Right hindlimb (tissue), 1 donor: ENCODE data around the gene GPR3.

Experiments used
- DNase-seq: peaks from one replicate; pipeline ENCODE4 v3.0.0-alpha.2; 2018

The GPR3 gene, protein sequence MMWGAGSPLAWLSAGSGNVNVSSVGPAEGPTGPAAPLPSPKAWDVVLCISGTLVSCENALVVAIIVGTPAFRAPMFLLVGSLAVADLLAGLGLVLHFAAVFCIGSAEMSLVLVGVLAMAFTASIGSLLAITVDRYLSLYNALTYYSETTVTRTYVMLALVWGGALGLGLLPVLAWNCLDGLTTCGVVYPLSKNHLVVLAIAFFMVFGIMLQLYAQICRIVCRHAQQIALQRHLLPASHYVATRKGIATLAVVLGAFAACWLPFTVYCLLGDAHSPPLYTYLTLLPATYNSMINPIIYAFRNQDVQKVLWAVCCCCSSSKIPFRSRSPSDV

DNA sequence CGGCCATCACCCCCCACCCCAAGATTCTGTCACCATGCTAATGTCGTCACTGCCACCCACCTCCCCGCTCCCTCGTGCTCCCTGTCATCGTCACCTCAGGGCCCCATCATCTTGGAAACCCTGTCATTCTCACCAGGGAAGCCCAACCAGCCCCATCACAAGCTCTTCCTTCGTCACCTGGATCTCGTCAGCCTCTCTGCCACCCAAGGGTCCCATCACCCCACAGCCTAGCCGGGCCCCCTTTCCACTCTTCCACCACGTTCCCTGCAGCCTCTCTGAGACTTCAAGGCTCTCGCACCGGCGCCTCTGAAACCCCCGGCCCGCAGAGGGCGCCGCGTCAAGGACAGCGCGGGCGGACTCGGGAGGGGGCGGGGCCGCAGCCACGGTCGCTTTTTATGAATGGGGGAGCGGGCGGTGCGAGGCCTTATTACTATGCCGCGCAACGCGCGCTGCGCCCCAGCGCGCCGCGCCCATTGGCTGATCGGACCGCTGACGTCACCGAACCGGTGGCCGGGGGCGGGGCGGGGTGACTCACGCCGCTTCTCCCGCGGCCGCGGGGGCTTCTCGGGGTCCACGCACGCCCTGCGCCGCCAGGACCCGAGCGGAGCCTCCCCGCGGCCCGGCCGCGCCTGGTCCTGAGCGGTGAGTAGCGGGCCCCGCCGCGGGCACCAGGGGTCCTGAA, at the start of gene GPR3:
TSS of gene GPR3 (plus strand) at position 527 of the 682 bp plus-strand sequence. CDS start 1,177 bp downstream, outside the sequence.
- DNase-seq: peak; percentile 93

DNA sequence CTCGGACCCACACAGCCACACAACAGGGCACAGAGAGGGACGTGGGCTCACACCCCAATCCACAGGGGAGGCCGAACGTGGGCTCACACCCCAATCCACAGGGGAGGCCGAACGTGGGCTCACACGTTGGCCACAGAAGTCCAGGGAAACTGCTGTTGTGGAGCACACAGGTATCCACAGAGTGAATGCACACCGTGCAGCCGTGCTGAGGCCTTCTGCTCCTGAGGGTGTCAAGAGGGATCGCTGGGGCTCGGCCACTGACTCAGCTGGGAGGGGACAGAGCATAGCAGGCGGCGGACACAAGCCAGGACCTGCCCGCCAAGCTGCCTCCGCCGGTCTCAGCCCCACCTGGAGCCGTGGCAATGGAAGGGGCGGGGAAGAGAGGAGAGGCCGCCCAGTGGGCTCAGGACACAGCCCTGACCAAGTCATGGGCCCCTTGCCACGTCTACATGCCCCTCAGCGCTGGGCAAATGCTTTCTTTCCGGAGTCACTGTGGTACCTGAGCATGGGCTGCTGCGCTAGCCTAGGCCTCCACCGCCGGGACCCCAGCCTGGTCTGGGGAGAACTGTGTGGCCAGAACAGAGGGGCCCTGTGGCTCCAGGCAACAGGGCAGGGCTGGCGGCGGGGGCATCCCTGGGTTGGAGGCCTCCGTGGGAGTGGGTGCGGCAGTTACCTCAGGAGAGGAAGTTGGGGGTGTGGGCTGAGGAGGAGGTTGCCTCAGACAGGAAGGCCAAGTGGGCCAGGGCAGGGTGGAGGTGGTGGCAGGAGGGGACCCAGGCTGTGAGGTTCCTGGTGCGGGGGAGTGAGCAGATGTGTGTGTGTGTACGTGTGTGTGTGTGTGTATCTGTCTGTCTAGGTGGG, 49.4 kb upstream of the GPR3 start:
- DNase-seq: no peak

DNA sequence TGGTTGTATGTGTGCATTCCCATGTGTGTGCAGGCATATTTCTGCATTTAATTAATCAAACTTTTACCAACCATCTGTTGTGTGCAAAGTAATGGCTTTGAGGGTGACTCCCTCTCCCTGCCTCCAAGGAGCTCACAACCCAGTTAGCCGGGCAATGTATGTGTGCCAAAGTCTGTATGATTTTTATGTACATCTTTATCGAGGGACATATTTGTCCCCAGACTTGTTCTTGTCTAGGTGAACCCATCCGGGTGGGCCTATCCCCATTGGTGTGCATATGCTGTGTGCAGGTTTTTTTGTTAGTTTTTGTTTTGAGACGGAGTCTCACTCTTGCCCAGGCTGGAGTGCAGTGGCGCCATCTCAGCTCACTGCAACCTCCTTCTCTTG, 48.8 kb upstream of the GPR3 start:
- DNase-seq: no peak

DNA sequence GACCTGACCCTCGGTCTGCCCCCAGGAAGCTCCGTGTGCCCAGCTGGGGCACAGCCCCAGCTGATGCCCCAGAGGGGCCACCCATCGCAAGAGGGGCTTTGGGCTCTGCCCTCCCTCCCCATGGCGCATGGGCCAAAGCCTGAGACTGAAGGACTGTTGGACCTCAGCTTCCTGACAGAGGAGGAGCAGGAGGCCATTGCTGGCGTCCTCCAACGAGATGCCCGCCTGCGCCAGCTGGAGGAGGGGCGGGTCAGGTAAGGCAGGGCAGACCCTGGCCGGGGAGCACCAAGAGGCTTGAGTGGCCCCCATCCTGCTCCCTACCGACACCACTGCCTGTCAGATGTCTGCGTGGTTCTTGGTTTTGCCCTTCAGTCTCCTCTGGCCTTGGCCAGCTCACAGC, 47.1 kb upstream of the GPR3 start:
- no peak for DNase-seq

DNA sequence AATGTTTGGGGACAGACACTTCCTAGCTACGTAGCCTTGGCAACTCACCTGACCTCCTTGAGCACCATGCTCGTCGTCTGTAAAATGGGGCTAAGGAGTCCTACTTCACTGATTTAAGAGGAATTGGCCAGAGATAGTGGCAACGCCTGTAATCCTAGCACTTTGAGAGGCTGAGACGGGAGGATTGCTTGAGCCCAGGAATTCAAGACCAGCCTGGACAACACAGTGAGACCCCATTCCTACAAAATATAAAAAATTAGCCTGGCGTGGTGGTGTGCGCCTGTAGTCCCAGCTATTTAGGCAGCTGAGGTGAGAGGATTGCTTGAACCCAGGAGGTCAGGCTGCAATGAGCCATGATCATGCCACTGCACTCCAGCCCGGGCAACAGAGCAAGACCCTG, 46.1 kb upstream of the GPR3 start:
- no peak for DNase-seq

DNA sequence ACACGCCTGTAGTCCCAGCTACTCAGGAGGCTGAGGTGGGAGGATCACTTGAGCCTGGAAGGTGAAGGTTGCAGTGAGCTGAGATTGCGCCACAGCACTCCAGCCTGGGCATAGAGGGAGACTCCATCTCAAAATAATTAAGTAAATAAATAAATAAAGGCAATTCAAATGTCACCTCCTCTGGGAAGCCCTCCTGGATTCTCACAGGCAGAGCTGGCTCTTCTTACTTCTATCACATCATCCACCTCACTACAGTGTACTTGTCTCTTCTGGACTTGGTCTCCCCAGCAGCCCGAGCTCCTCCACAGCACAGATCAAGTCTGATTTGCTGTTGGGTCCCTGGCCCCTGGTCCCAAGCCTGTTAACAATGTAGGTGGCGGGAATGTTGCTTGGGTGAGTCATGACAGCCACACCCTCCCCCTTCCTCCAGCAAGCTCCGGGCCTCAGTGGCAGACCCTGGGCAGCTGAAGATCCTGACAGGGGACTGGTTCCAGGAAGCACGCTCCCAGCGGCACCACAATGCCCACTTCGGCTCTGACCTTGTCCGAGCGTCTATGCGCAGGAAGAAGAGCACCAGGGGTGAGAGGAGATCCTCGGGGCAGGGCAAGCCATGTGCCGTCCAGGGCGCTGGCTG, 45.3 kb upstream of the GPR3 start:
- DNase-seq: no peak

DNA sequence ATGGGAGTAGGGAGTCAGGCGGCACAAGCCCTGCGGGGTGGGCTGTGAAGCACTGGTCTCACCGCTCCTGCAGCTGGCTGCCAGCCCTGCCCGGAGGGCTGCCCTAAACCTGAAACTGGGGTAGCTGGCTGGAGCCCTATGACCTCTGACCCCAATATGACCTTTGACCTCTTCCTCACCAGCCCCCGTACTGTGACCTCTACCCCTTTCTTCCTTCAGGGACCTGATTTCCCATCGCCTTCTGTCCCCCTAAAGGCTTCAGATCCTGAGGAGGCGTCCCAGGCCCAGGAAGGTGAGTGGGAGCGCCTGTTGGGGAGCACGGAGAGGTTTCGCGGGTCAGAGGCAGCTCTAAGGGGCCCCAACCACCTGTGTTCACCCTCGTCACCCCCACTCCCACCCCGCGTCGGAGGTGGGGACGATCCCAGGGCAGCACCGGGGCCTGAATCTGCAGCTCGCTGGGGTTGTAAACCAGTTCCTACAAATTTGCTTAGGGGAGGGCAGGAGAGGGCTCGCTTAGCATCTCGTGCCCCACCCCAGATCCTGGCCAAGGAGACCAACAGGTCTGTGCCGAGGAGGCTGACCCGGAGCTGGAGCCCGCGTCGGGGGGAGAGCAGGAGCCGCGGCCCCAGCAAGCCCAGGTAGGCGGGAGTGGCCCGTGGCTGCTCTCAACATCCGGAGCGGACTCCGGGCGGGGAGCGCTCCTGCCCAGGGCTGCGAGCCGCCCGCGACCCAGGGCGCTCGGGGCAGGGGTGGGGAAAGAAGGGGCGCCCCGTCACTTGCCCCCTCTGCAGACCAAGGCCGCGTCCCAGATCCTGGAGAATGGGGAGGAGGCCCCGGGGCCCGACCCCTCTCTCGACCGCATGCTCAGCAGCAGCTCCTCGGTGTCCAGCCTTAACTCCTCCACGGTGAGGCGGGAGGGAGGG, 43.3 kb upstream of the GPR3 start:
- no peak for DNase-seq

DNA sequence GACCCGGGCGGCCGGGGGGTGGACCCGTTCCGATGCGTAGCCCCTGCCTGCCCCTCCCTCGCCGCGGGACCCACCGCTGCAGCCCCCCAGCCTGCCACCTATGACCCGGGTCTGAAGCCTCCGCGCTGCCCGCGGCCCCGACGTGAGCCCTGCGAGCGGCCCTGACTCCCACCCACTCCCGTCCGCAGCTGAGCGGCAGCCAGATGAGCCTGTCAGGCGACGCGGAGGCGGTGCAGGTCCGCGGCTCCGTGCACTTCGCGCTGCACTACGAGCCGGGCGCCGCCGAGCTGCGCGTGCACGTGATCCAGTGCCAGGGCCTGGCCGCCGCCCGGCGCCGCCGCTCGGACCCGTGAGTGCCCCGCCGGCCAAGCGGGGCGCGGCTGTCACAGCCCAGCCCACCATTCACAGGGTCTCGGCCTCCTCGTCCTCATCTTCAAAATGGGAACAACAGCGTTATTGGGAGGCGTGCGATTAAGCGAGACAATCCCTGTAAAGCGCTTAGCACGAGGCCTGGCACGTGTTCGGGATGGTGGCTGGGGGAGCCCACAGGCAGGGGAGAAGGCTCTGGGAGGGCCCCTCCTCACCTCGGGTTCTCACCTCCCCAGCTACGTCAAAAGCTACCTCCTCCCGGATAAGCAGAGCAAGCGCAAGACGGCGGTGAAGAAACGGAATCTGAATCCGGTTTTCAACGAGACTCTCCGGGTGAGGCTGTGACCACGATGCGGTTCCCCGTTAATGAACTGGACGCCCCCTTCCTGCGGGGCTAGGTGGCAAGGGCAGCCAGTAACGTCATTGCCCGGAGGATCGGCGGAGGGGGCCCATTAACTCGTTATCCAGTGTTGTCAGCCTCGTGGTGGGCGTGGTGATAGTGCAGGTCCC, 42.4 kb upstream of the GPR3 start:
- DNase-seq: peak; percentile 79

DNA sequence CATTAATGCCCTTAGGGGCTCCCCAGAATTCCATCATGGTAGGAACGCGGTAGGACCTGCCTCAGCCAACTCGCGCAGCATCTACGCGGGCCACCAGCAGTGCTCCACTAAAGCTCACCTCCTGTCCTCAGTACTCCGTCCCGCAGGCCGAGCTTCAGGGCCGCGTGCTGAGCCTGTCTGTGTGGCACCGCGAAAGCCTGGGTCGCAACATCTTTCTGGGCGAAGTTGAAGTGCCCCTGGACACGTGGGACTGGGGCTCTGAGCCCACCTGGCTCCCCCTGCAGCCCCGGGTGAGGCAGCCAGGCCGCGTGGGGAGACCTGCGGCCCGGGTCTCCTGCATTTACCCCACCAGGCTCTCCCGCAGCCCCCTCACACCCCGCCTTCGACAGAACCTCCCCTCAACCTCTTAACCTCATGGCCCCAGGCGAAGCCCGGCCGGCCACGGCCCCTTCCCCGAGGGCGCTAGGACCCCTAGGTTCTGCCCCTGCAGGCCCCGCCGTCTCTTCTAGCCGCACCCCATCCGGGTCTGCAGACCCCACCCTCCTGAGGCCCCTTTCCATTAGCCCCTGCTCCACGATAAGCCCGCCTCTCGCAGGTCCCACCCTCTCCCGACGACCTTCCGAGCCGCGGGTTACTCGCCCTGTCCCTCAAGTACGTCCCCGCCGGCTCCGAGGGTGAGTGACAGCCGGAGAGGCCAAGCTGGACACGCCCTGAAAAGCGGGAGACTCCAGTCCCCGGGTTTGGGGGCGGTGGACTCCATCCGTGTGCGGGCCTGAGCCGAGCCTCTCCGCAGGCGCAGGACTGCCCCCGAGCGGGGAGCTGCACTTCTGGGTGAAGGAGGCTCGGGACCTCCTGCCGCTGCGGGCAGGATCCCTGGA, 41.5 kb upstream of the GPR3 start:
- peak; percentile 63 for DNase-seq

DNA sequence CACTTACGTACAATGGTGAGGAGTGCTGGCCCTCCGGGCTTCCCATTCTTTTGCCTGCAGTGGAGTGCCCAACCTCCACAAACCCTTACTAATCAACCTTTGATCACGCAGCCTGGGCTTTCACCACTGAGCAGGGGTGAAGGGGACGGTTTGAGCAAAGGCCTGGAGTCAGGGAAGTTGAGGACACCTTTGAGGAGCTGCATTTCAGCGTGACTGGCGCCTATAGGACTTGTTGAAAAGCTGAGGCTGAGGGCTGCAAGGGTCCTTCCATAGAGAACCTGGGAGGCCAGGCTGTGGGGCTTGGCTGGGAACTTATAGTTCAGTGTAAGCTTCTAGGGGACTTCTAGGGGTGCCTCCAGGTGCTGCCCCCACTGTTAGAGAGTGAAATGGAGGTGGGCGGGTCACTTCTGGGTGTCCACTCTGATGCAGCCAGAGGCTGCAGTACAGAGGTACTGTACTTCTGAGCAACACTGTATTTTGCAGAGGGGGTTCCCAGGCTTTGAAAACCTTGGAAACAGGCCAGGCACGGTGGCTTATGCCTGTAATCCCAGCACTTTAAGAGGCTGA, 40.8 kb upstream of the GPR3 start:
- no peak for DNase-seq

DNA sequence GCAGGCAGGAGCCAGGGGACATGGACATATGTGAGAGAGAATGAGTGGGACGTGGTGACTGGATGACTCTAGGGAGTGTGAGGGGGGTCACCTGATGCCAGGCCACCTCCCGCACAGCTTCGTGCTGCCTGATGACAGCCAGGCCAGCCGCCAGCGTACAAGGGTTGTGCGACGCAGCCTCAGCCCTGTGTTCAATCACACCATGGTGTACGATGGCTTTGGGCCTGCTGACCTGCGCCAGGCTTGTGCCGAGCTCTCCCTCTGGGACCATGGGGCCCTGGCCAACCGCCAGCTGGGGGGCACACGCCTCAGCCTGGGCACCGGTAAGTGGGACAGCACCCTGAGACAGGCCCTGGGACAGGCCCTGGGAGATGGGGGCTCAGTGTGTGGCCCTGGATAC, 39.3 kb upstream of the GPR3 start:
- no peak for DNase-seq

DNA sequence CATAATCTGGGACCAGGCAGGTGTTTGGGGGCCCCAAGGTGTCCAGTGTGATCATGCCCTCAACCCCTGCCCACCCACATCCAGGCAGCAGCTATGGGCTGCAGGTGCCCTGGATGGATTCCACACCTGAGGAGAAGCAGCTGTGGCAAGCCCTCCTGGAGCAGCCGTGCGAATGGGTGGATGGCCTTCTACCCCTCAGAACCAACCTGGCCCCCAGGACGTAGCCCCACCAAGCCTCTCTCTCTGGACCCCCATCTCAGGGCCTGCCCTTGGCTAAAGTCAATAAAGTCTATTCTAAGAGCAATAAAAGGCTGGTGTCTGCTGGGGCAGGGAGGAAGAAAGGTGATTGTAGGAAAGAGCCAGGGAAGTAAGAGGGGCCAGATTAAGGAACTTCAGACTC, 38.8 kb upstream of the GPR3 start:
- DNase-seq: no peak

DNA sequence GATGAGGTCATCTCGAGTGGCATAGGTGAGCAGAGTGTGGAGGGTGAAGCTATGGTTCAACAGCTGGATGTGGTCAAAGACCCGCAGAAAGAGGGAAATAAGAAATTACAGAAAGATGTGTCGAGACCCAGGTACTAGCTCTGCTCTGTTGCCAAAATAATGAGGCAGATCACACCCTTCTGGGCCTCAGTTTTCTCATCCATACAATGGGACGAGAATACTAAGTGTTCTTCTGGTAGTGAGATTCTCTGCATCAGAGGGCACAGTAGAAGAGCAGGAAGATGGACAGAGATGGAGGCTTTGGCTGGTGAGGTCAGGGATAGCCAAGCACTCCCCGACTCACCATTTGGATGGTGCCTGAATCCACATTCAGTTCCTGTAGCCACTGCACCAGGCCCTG, 36.7 kb upstream of the GPR3 start:
- DNase-seq: no peak

DNA sequence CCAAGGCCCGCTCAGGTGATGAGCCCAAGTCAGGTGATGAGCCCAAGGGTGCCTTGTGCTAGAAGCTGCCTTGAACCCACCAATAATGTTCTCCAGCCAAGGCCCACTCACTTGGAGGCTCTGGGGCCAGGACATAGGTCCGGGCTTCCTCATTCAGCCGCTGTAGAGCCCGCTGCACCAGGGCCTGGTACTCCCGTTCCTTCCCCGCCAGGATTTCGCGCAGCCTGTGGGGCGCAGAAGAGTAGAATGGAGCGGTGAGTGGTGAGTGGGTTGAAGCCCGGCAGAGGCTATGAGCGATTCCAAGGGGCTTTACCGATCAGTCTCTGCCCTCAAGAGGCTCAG, 36.2 kb upstream of the GPR3 start:
- no peak for DNase-seq

DNA sequence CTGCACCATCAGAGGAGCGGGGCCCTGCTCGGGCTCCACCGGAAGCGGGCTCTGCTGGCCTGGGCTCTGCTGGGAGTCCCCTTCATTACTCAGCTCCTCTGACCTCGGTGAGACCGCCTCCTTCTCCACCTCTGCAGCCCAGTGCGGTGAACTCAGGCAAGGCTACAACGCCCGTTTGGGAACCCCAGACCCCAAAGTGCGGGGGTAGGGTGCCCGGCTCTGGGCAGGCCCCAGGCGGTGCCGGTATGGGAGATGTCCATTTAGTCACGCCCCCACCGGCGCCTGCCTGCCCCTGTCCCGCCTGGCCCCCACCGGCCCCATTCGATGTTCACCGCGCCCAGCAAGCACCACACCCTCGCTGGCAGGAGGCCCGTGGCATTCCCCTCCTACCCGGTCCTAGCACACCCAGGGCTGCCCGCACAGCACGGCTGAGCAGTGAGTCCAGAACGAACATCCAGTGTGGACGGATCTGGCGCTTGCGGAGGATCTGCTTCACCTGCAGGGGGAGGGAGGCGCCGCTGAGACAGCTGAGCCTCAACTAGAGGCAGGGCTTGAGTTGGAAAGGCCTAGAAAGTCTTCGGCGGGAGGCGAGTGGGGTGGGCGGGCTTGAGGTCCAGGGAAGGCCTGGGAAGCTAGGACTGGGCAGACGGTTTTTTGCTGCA, 35.7 kb upstream of the GPR3 start:
- no peak for DNase-seq

DNA sequence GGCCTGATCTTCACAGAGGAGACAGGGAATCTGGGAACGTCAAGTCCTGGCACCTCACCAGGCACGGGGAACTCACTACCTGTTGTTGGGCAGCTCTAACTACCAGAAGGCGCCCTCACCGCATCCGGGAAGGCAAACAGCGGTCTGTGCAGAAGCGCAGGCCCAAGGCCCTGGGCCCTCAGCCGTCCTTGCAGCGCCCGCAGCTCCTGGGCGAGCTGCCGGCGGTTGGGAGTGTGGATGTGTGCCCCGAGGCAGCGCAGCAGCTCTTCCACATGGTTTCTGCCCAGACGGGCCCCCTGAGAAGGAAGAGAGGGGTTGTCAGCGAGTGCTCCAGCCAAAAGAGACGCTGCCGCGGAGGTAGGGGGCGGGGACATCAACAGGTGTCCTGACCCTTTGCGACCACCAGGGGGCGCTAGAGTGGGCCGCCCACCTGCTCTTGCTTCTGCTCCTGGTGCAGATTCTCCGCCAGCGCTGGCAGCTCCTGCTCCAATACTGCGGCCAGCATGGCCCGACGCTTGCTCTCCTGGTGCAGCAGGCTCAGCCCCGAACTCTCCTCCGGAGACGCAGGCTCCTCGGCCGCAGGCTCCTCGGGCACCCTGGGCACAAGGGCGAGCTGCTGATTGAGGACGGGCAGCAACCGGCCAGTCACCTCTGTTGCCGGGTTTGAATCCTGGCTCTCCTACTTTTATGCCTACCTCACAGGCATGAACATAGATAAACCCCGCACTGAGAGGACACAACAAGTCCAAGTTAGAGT, 35.0 kb upstream of the GPR3 start:
- peak; percentile 86 for DNase-seq

DNA sequence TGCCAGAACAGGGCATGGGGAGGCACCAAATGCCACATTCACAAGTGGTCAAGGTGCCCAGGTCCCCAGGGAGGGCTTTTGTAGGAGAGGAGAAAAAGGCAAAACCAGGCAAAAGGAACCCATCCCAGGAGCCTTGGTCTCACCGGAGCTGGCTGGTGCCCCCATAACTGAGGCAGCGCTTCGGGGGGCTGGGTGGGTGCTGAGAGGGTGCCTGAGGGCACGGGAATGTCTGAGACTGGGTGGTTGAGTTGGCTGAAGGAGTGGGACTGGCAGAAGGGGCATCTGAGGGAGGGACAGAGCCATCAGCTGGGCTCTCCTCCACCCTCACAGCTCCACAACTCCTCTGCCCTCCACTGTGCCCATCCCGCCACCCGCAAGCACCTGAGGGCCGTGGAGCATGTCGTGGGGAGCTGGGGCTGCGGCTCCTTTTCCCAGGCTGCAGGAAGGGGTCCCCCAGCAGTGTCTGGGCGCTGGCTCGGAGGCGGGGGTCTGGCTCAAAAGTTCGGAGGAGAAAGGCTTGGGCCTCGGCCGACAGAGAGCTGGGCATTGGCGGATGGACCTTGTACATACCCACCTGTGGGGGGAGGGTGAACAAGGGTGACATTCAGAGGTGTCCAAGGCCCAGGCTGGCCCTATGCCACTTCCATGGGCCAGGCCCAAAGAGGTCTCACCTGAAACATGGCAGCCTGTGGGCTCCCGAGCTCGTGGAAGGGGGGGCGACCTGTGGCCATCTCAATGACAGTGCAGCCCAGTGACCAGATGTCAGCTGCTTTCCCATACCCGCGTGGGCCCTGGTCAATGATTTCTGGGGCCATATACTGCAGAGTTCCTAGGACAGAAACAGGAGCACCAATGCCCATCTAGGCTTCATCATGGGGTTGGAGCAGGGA, 34.1 kb upstream of the GPR3 start:
- DNase-seq: no peak
